Ectodermal cell (in vitro differentiated cells): ENCODE results near the gene LTBP1.
A peak's percentile ranks its signal among the peaks of the same experiment; 100 is the strongest.

Experiments
- H3K27ac ChIP-seq: 2 replicates; pipeline ENCODE4 v1.7.0; 2013; ENCODE audit warnings: mild to moderate bottlenecking, low read depth, low read length; ENCODE audit not compliant: insufficient read depth, poor library complexity, severe bottlenecking
- H3K27me3 ChIP-seq: 2 replicates; pipeline ENCODE4 v1.7.0; 2013; ENCODE audit warnings: mild to moderate bottlenecking, low read length; ENCODE audit not compliant: insufficient read depth, control insufficient read depth, poor library complexity, severe bottlenecking
- H3K36me3 ChIP-seq: one replicate; pipeline ENCODE4 v1.7.0; 2013; ENCODE audit warnings: low read length; ENCODE audit not compliant: control insufficient read depth, insufficient read depth
- H3K4me1 ChIP-seq: one replicate; pipeline ENCODE4 v1.7.0; 2013; ENCODE audit warnings: low read length; ENCODE audit not compliant: control insufficient read depth, insufficient read depth
- H3K4me3 ChIP-seq: 2 replicates; pipeline ENCODE4 v1.7.0; 2013; ENCODE audit warnings: low read depth, low read length, control low read depth; ENCODE audit not compliant: insufficient read depth
- H3K9me3 ChIP-seq: 2 replicates; pipeline ENCODE4 v1.7.0; 2013; ENCODE audit warnings: mild to moderate bottlenecking, low read length, moderate library complexity; ENCODE audit not compliant: control insufficient read depth
- WGBS, 2 experiments: methylation state at CpG; one replicate each; pipeline ENCODE4 v1.1.7; 2013; ENCODE audit warnings: missing lambda C conversion rate in 2 of 2; 5-methylcytosine and 5-hydroxymethylcytosine counted together

LTBP1 gene

GRCh38 chr2:32947076-32947483 is 327 bp downstream of the LTBP1 start:
- no peak overlapping the region for H3K27ac ChIP-seq
- peaks cover 3% of the 10 kb centered on the region for H3K27me3 ChIP-seq
- peak overlapping the region; percentile 58 for H3K4me3 ChIP-seq
- no peaks in the 10 kb centered on the region for H3K36me3 ChIP-seq
- 0% methylated on average over 52 of the region's 52 CpGs for WGBS, 2 experiments
- H3K9me3 ChIP-seq, result no peaks in the 10 kb centered on the region
- H3K4me1 ChIP-seq, result no peaks in the 10 kb centered on the region

DNA sequence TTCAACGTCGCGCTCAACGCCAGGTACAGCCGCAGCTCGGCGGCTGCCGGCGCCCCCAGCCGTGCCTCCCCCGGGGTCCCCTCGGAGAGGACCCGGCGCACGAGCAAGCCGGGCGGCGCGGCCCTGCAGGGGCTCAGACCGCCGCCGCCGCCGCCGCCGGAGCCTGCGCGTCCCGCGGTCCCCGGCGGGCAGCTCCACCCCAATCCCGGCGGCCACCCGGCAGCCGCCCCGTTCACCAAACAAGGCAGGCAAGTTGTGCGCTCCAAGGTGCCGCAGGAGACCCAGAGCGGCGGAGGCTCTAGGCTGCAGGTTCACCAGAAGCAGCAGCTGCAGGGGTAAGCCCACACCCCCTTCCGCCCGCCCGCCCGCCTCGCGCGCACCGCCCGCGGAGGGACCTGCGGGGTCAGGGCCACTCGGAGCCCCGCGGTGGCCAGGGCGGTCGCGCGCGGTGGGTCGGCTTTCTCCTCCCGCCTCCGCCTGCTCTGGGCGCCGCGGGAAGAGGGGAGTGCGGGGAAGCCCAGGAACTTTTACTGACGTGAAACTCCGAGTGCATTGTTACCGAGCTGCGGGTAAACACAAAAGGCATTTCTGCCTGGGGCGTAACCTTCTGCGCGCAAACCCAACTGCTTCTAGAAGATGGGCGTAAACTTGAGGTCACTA is 861 bp downstream of the LTBP1 start:
- Histone ChIP-seq H3K4me3 (peak overlapping the region; percentile 58), H3K27me3 (peaks cover 3% of the 10 kb centered on the region), H3K4me1 (no peaks in the 10 kb centered on the region), H3K27ac (peak overlapping the region; percentile 57), H3K9me3 (no peaks in the 10 kb centered on the region), H3K36me3 (no peaks in the 10 kb centered on the region)
- WGBS, 2 experiments, result 0% methylated on average over 75 of the region's 75 CpGs

DNA sequence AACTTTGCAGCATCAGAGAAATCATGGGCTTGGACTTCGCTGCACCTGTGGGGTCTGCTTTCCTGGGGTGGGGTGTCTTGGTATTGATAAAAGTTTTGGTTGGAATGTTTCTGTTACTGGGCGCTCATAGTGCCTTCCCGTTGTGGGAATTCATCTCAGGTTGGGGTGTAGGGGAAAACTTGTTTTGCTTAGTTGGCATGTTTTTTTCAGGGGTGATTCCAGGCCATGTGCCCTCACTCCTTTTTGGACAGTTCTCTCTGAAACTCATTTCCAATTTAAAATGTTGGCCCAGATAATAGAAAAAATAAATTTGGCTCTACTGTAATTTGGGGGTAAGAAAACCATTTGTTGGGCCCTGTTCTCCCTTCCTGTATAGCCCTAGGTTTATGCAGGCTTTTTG is 1.5 kb downstream of the LTBP1 start:
- peak overlapping the region; percentile 58 for H3K4me3 ChIP-seq

GRCh38 chr2:32949260-32949659 is 2.5 kb downstream of the LTBP1 start:
- Histone ChIP-seq H3K36me3 (no peaks in the 10 kb centered on the region), H3K27ac (no peak overlapping the region), H3K27me3 (peaks cover 3% of the 10 kb centered on the region), H3K9me3 (no peaks in the 10 kb centered on the region), H3K4me3 (no peak overlapping the region), H3K4me1 (no peaks in the 10 kb centered on the region)
- 94 to 97% methylated on average over 3 of the region's 3 CpGs for WGBS, 2 experiments

More for the DNA sequence above, 1.5 kb downstream of the LTBP1 start:
- 54 to 62% methylated on average over 3 of the region's 3 CpGs for WGBS, 2 experiments
- no peaks in the 10 kb centered on the region for H3K9me3 ChIP-seq
- H3K4me1 ChIP-seq, result no peaks in the 10 kb centered on the region
- H3K27ac ChIP-seq, result no peak overlapping the region
- H3K27me3 ChIP-seq, result peaks cover 3% of the 10 kb centered on the region
- no peaks in the 10 kb centered on the region for H3K36me3 ChIP-seq

- 99 to 100% methylated on average over 1 to 4 of the region's 4 CpGs for WGBS, 2 experiments
- H3K36me3 ChIP-seq, result no peaks in the 10 kb centered on the region
- no peak overlapping the region for H3K27ac ChIP-seq
- peaks cover 3% of the 10 kb centered on the region for H3K27me3 ChIP-seq
- H3K4me1 ChIP-seq, result no peaks in the 10 kb centered on the region
- H3K4me3 ChIP-seq, result no peak overlapping the region
- H3K9me3 ChIP-seq, result no peaks in the 10 kb centered on the region
Measured at GRCh38 chr2:32951672-32952071, 4.9 kb downstream of the LTBP1 start.

GRCh38 chr2:32952761-32953476 is 6.2 kb downstream of the LTBP1 start:
- no peaks in the 10 kb centered on the region for H3K9me3 ChIP-seq
- no peak overlapping the region for H3K27ac ChIP-seq
- no peaks in the 10 kb centered on the region for H3K4me1 ChIP-seq
- 92 to 94% methylated on average over 10 of the region's 10 CpGs for WGBS, 2 experiments
- H3K27me3 ChIP-seq, result peaks cover 3% of the 10 kb centered on the region
- H3K36me3 ChIP-seq, result no peaks in the 10 kb centered on the region
- no peak overlapping the region for H3K4me3 ChIP-seq

- Histone ChIP-seq H3K27ac (no peak overlapping the region), H3K36me3 (no peaks in the 10 kb centered on the region), H3K27me3 (no peaks in the 10 kb centered on the region), H3K4me1 (no peaks in the 10 kb centered on the region), H3K9me3 (no peaks in the 10 kb centered on the region), H3K4me3 (no peak overlapping the region)
- WGBS, 2 experiments, result 88 to 98% methylated on average over 4 to 5 of the region's 5 CpGs
Measured at GRCh38 chr2:32954206-32954605, 7.5 kb downstream of the LTBP1 start.

DNA sequence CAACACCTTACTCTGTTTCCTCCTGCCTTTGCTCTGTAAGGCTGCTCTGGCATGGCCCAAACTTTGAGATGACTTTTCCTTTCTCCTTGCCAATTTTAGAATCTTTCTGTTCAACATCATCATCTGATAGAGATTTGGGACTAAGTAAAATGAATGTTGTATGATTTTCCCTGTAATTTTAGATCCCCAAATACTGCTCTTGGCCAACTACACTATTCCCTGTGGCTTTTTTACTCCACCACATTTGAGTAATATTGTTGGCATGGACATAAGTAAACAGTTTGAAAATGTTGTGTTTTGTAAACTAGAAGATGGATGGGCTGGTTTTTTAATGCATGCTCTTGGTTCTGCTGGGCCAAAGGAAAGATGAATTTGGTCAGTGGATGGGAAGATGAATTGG is 12.1 kb downstream of the LTBP1 start:
- Histone ChIP-seq H3K4me1 (peaks cover 3% of the 10 kb centered on the region), H3K36me3 (no peaks in the 10 kb centered on the region), H3K4me3 (no peak overlapping the region), H3K9me3 (no peaks in the 10 kb centered on the region), H3K27ac (no peak overlapping the region), H3K27me3 (no peaks in the 10 kb centered on the region)

DNA sequence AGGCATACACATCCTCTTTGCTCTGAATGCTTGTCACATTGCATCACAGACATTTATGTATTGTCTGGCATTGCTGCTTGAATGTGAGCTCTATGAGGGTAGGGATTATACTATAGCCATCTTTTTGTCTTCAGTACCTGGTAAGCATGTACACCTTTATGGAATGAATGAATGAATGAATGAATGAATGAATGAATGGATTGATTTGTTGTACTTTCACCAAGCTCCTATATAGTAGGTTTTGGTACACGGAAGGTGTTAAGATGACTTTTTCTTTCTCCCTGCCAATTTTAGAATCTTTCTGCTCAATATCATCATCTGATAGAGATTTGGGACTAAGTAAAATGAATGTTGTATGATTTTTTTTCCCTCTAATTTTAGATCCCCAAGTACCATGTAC is 13.5 kb downstream of the LTBP1 start:
- H3K36me3 ChIP-seq, result no peaks in the 10 kb centered on the region
- H3K27me3 ChIP-seq, result no peaks in the 10 kb centered on the region
- H3K4me3 ChIP-seq, result no peak overlapping the region
- WGBS, 2 experiments, result 100% methylated on average over 1 of the region's 1 CpG; no CpG with 5 or more reads in 1 of the 2 experiments
- H3K4me1 ChIP-seq, result peaks cover 3% of the 10 kb centered on the region
- no peak overlapping the region for H3K27ac ChIP-seq
- H3K9me3 ChIP-seq, result no peaks in the 10 kb centered on the region

- no peaks in the 10 kb centered on the region for H3K36me3 ChIP-seq
- H3K27me3 ChIP-seq, result no peaks in the 10 kb centered on the region
- no peak overlapping the region for H3K4me3 ChIP-seq
- WGBS, 2 experiments, result 87 to 92% methylated on average over 8 to 9 of the region's 9 CpGs
- H3K27ac ChIP-seq, result no peak overlapping the region
- peaks cover 3% of the 10 kb centered on the region for H3K4me1 ChIP-seq
- H3K9me3 ChIP-seq, result no peaks in the 10 kb centered on the region
Measured at GRCh38 chr2:32960647-32961403, 14.1 kb downstream of the LTBP1 start.
